Large intestine (tissue), 12 donors: ENCODE data around the gene MYBL2. TPM values are rescaled to one million over a fixed set of nuclear protein-coding genes. Genes with fewer than 3 reads are reported as not detected.
A peak's percentile ranks its signal among the peaks of the same experiment; 100 is the strongest.
"Not testable (repeated sequence)": the region's sequence is repeated elsewhere in the genome, so short reads cannot be mapped to it uniquely, and the experiment has no call there.

Experiments
- DNase-seq, 2 donors: peaks; one replicate each; pipeline versions ENCODE4 v3.0.0 to v3.0.0-alpha.2; 2013
- H3K27ac ChIP-seq: one replicate; pipeline ENCODE4 v1.5.1; 2013; ENCODE audit warnings: low read length
- H3K27me3 ChIP-seq: 2 replicates; pipeline ENCODE4 v1.6.1; 2013; ENCODE audit warnings: low read length; ENCODE audit not compliant: control insufficient read depth, insufficient read depth
- H3K36me3 ChIP-seq: 2 replicates; pipeline ENCODE4 v1.6.1; 2013; ENCODE audit warnings: low read length; ENCODE audit not compliant: control insufficient read depth, insufficient read depth
- H3K4me1 ChIP-seq: one replicate; pipeline ENCODE4 v1.6.1; 2013; ENCODE audit warnings: low read length; ENCODE audit not compliant: control insufficient read depth, insufficient read depth
- H3K4me3 ChIP-seq: one replicate; pipeline ENCODE4 v1.5.1; 2013; ENCODE audit warnings: low read length
- H3K9me3 ChIP-seq: one replicate; pipeline ENCODE4 v1.6.1; 2013; ENCODE audit warnings: mild to moderate bottlenecking, low read depth, low read length, moderate library complexity; ENCODE audit not compliant: control insufficient read depth
- WGBS: methylation state at CpG from one replicate; pipeline ENCODE4 v1.1.5; 2013; ENCODE audit warnings: low lambda C conversion rate; ENCODE audit not compliant: insufficient coverage; 5-methylcytosine and 5-hydroxymethylcytosine counted together
- long read RNA-seq, 11 donors: transcript quantifications; one replicate each; lab custom pipeline, GENCODE V29; 2026
- polyA plus RNA-seq: library from polyadenylated mRNA; unstranded; fragments of 120-200 nt; gene quantifications from one replicate; pipeline ENCODE4 v1.2.1, GENCODE V29; 2013

Gene MYBL2
- 13.0 TPM for polyA plus RNA-seq
- long read RNA-seq, donor 1, partial matches to known transcripts, result 0 of 2 reads
- long read RNA-seq, donor 1, other reads (novel, unspliced or antisense), result 0 of 2 reads
- long read RNA-seq, donor 2, partial matches to known transcripts, result 0 of 2 reads
- long read RNA-seq, donor 2, other reads (novel, unspliced or antisense), result 0 of 2 reads
- long read RNA-seq, donor 3, transcript MYBL2-201 (14 exons, 2,639 nt), result major isoform, 5 of 5 reads
- long read RNA-seq, donor 3, partial matches to known transcripts, result 0 of 5 reads
- long read RNA-seq, donor 3, other reads (novel, unspliced or antisense), result 0 of 5 reads
- long read RNA-seq, donor 4, result 0 reads
- long read RNA-seq, donor 5, partial matches to known transcripts, result 0 of 2 reads
- long read RNA-seq, donor 5, other reads (novel, unspliced or antisense), result 0 of 2 reads
- long read RNA-seq, donor 6, partial matches to known transcripts, result 0 of 1 reads
- long read RNA-seq, donor 6, other reads (novel, unspliced or antisense), result 0 of 1 reads
- long read RNA-seq, donor 7, partial matches to known transcripts, result 0 of 2 reads
- long read RNA-seq, donor 7, other reads (novel, unspliced or antisense), result 0 of 2 reads
- long read RNA-seq, donor 8, partial matches to known transcripts, result 0 of 1 reads
- long read RNA-seq, donor 8, other reads (novel, unspliced or antisense), result 0 of 1 reads
- long read RNA-seq, donor 9, result 0 reads
- long read RNA-seq, donor 10, partial matches to known transcripts, result 0 of 1 reads
- long read RNA-seq, donor 10, other reads (novel, unspliced or antisense), result 0 of 1 reads
- long read RNA-seq, donor 11, result 0 reads

DNA sequence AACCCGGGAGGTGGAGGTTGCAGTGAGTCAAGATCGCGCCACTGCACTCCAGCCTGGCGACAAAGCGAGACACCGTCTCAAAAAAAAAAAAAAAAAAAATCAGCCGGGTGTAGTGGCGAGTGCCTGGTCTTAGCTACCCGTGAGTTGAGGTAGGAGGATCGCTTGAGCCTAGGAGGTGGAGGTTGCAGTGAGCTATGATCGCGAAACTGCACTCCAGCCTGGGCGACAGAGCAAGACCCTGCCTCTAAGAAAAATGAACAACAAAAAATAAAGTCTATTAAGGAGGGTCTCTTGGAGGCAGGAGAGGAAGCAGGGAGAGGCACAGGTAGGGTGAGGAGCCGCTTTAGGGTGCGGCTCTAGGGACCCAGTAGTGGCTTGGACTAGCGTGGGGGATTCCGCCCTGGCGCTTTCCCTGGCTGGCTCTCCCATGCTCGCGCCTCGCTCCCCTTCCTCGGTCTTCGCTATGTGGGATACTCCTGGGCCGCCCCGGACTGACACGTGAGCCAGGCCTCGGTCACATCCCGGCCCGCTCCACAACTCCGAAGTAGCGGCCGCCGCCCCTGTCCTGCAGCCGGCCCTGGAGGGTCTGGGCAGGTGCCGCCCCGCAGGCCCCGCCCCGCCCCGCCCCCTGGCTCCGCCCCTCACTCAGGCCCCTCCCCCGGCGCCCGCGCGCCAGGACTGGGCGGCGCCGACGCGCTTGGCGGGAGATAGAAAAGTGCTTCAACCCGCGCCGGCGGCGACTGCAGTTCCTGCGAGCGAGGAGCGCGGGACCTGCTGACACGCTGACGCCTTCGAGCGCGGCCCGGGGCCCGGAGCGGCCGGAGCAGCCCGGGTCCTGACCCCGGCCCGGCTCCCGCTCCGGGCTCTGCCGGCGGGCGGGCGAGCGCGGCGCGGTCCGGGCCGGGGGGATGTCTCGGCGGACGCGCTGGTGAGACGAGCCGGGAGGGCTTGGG, at the start of gene MYBL2:
MYBL2 (plus strand) TSS at position 739 of the 953 bp plus-strand sequence; CDS start at position 909, 170 bp downstream.
- Histone ChIP-seq H3K27me3 (peaks cover 7% of the 10 kb centered on the region), H3K27ac (no peak within 1 kb of the TSS), H3K9me3 (no peaks in the 10 kb centered on the region), H3K4me3 (peak within 1 kb of the TSS; percentile 47), H3K36me3 (no peaks in the 10 kb centered on the region), H3K4me1 (peaks cover 23% of the 10 kb centered on the region)
- DNase-seq, result peak; percentile 36 to 65
- WGBS, result no CpG with 5 or more reads among the region's 90 CpGs

DNA sequence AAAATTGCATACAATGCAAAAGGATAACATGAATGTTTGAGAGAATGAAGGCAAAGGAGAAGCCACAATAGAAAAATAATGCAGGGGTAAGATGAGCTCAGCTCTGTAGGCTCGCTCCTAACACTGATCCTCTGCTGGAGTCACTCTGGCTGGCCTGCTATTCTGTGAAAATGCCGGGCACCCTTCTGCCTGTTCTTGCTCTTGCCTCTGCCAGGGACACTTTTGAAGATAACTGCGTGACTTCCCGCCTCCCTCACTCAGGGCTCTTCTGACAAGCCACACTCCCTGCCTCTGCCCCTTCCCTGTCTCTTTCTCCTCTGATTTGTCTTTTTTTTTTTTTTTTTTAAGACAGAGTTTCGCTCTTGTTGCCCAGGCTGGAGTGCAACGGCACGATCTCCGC, 35.3 kb upstream of the MYBL2 start:
- Histone ChIP-seq H3K4me3 (no peak overlapping the region), H3K27me3 (no peaks in the 10 kb centered on the region), H3K36me3 (peaks cover 26% of the 10 kb centered on the region), H3K9me3 (no peaks in the 10 kb centered on the region), H3K4me1 (no peaks in the 10 kb centered on the region), H3K27ac (no peak overlapping the region)
- no peak for DNase-seq
- 100% methylated on average over 1 of the region's 8 CpGs for WGBS

DNA sequence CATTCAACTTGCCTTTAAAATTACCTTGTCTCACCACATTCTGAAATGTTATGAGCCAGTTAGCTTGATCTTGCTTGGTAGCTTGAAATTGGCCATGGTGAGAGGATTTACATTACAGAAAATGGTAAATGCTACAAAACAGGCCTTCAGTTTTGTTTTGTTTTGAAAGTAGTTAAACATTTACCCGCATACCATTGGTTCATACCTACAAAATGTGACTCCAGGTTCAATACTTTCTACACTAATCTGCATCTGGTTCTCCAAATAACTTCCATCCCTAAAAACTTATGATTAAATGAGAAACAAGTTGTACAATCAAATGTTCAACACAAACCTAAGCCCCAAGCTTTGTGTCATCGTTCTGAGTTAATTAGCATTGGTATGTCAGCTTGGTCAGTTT, 30.5 kb upstream of the MYBL2 start:
- no peak for DNase-seq
- Histone ChIP-seq H3K4me1 (no peaks in the 10 kb centered on the region), H3K36me3 (peaks cover 39% of the 10 kb centered on the region), H3K9me3 (no peaks in the 10 kb centered on the region), H3K27me3 (no peaks in the 10 kb centered on the region), H3K27ac (no peak overlapping the region), H3K4me3 (no peak overlapping the region)
- WGBS, result no CpG with 5 or more reads among the region's 2 CpGs

DNA sequence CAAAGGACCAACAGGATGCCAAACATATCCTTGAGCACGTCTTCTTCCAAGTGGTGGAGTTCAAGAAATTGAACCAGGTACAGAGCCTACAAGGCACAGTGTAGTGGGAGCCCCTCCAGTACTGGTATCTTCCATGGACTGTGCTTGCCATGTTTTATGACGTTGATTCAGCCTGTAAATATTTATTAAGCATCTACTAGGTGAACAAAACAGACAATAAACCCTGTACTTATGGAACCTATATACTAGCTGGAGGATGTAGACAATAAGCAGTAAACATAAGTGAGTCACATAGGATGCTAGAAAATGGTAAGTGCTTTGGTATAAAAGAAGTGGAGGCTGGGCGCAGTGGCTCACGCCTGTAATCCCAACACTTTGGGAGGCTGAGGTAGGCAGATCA, 24.4 kb upstream of the MYBL2 start:
- no peak for DNase-seq
- Histone ChIP-seq H3K9me3 (no peaks in the 10 kb centered on the region), H3K4me3 (no peak overlapping the region), H3K27me3 (no peaks in the 10 kb centered on the region), H3K4me1 (no peaks in the 10 kb centered on the region), H3K27ac (no peak overlapping the region), H3K36me3 (peaks cover 30% of the 10 kb centered on the region)
- no CpG with 5 or more reads among the region's 4 CpGs for WGBS

DNA sequence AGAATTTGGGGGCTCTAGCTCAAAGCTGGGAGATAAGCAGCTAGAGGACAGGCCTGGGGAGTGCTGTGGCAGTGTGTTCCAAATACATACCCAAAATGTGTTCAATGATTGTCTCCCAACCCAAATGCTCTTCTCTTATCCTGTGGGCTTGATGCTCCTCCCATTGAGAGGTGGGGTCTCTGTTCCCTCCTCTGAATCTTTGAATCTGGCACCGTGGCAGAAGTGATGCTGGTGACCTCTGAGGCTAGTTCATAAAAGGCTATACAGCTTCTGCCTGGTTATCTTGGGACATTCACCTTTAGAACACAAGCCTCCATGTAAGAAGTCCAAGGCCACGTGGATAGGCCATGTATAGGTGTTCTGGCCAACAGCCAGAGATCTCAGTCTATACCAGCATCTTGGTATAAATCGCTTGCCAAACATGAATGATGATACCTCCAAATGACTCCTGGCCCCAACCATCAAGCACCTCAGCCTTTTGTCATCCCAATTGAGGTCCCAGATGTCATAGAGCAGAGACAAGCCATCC, 15.9 kb upstream of the MYBL2 start:
- Histone ChIP-seq H3K27ac (no peak overlapping the region), H3K36me3 (peaks cover 7% of the 10 kb centered on the region), H3K4me3 (no peak overlapping the region), H3K27me3 (no peaks in the 10 kb centered on the region), H3K9me3 (no peaks in the 10 kb centered on the region), H3K4me1 (no peaks in the 10 kb centered on the region)
- WGBS, result no CpG with 5 or more reads among the region's 3 CpGs
- no peak for DNase-seq

DNA sequence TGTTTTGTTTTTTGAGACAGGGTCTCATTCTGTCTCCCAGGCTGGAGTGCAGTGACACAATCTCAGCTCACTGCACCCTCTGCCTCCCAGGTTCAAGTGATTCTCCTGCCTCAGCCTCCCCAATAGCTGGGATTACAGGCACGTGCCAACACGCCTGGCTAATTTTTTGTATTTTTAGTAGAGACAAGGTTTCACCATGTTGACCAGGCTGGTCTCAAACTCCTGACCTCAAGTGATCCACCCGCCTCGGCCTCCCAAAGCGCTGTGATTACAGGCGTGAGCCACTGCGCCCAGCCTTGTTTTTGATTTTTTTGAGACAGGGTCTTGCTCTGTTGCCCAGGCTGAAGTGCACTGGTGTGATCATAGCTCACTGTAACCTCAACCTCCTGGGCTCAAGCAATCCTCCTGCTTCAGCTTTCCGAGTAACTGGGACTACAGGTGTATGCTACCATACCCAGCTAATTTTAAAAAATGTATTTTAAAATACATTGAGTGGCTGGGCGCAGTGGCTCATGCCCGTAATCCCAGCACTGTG, 15.2 kb upstream of the MYBL2 start:
- H3K9me3 ChIP-seq, H3K4me1 ChIP-seq, H3K4me3 ChIP-seq, H3K36me3 ChIP-seq, H3K27ac ChIP-seq, H3K27me3 ChIP-seq, DNase-seq: not testable (repeated sequence)
- no CpG with 5 or more reads among the region's 10 CpGs for WGBS

DNA sequence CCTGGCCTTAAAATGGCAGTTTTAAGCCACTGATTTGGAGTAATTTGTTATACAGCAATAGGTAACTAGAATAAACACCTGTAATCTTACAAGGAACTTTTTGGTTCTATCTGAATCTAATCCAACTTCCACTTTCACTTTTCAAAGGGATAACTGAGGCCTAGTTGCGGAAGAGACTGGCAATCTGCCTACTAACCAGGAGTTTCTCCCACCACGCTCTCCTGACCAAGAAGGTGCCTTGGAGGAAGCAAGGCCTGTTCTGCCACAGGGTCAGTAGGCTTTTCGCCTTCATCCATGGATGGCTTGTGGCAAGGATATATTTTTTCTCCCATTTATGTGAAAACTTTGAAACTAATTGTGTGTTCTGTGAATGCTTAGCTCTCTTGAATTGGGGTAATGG, 12.9 kb upstream of the MYBL2 start:
- Histone ChIP-seq H3K4me1 (peaks cover 11% of the 10 kb centered on the region), H3K27me3 (no peaks in the 10 kb centered on the region), H3K4me3 (no peak overlapping the region), H3K27ac (no peak overlapping the region), H3K9me3 (no peaks in the 10 kb centered on the region), H3K36me3 (no peaks in the 10 kb centered on the region)
- WGBS, result no CpG with 5 or more reads among the region's 3 CpGs
- DNase-seq, result peak in 1 of 2 donors; percentile 12

DNA sequence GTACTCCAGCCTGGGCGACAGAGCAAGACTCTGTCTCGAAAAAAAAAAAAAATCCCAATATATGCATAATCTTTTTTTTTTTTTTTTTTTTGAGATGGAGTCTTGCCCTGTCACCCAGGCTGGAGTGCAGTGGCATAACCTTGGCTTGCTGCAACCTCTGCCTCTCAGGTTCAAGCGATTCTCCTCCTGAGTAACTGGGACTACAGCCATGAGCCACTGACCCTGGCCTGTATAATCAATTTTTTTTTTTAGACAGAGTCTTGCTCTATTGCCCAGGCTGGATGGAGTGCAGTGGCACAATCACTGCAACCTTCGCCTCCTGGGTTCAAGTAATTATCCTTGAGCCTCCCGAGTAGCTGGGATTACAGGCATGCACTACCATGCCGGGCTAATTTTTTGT, 11.7 kb upstream of the MYBL2 start:
- H3K9me3 ChIP-seq, H3K36me3 ChIP-seq, H3K27ac ChIP-seq, H3K4me3 ChIP-seq, DNase-seq, H3K27me3 ChIP-seq: not testable (repeated sequence)
- peaks cover 11% of the 10 kb centered on the region for H3K4me1 ChIP-seq
- WGBS, result no CpG with 5 or more reads among the region's 6 CpGs

DNA sequence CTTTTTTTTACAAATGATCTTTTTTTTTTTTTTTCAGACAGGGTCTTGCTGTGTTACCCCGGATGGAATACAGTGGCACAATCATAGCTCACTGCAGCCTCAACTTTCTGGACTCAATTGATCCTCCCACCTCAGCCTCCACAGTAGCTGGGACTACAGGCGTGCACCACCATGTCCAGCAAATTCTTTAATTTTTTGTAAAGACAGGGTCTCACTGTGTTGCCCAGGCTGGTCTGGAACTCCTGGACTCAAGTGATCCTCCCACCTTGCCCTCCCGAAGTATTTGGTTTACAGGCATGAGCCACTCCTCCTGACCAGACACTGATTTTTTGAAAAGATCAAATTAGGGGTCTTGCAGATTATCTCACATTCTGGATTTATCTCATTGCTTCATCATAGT, 11.0 kb upstream of the MYBL2 start:
- Histone ChIP-seq H3K27ac (no peak overlapping the region), H3K4me3 (no peak overlapping the region), H3K9me3 (no peaks in the 10 kb centered on the region), H3K4me1 (peaks cover 11% of the 10 kb centered on the region), H3K27me3 (no peaks in the 10 kb centered on the region), H3K36me3 (no peaks in the 10 kb centered on the region)
- WGBS, result no CpG with 5 or more reads among the region's 3 CpGs
- no peak for DNase-seq
